ENCODE data around the gene MAGI1.

The MAGI1 gene

GRCh38 chr3:65438612-65439011 is 600.1 kb downstream of the MAGI1 start:
- DNase-seq = no peak

GRCh38 chr3:65438096-65438495 is 600.6 kb downstream of the MAGI1 start:
- no peak for DNase-seq

- DNase-seq = no peak
These were observed 602.1 kb downstream of the MAGI1 start for GRCh38 chr3:65436580-65436979.

GRCh38 chr3:65433480-65433879 is 605.2 kb downstream of the MAGI1 start:
- DNase-seq = no peak

GRCh38 chr3:65432388-65433003 is 606.2 kb downstream of the MAGI1 start:
- no peak for DNase-seq

- DNase-seq = no peak
These were observed 612.8 kb downstream of the MAGI1 start for GRCh38 chr3:65425880-65426279.

GRCh38 chr3:65422154-65422553 is 616.6 kb downstream of the MAGI1 start:
- DNase-seq = no peak

GRCh38 chr3:65419233-65419632 is 619.5 kb downstream of the MAGI1 start:
- no peak for DNase-seq

- no peak for DNase-seq
These were observed 624.8 kb downstream of the MAGI1 start for GRCh38 chr3:65413891-65414290.

- DNase-seq = no peak
These were observed 626.1 kb downstream of the MAGI1 start for GRCh38 chr3:65412588-65412987.

- DNase-seq = no peak
These were observed 627.4 kb downstream of the MAGI1 start for GRCh38 chr3:65411367-65411766.

- DNase-seq = no peak
These were observed 629.5 kb downstream of the MAGI1 start for GRCh38 chr3:65409176-65409569.

GRCh38 chr3:65408531-65409175 is 630.1 kb downstream of the MAGI1 start:
- no peak for DNase-seq

- DNase-seq = no peak
These were observed 632.2 kb downstream of the MAGI1 start for GRCh38 chr3:65406470-65406869.

GRCh38 chr3:65402597-65402996 is 636.1 kb downstream of the MAGI1 start:
- DNase-seq = no peak

- DNase-seq = no peak
These were observed 637.1 kb downstream of the MAGI1 start for GRCh38 chr3:65401359-65402305.

- DNase-seq = no peak
These were observed 637.8 kb downstream of the MAGI1 start for GRCh38 chr3:65400899-65401298.

GRCh38 chr3:65398953-65399352 is 639.8 kb downstream of the MAGI1 start:
- DNase-seq = no peak

GRCh38 chr3:65396078-65396477 is 642.6 kb downstream of the MAGI1 start:
- no peak for DNase-seq

GRCh38 chr3:65391068-65391467 is 647.6 kb downstream of the MAGI1 start:
- DNase-seq = no peak

- DNase-seq = no peak
These were observed 652.9 kb downstream of the MAGI1 start for GRCh38 chr3:65385805-65386204.

- DNase-seq = no peak
These were observed 657.2 kb downstream of the MAGI1 start for GRCh38 chr3:65381496-65382010.

GRCh38 chr3:65379223-65379622 is 659.5 kb downstream of the MAGI1 start:
- no peak for DNase-seq

- no peak for DNase-seq
These were observed 661.1 kb downstream of the MAGI1 start for GRCh38 chr3:65377637-65378036.

All from CD4-positive, alpha-beta T cell treated with Interleukin-17A for 4 hours (primary cell).